ELR (cell line): Measurements from ENCODE around the gene YES1.
"Not testable (repeated sequence)": the region's sequence is repeated elsewhere in the genome, so short reads cannot be mapped to it uniquely, and the experiment has no call there.

Source experiments
- DNase-seq: peaks from one replicate; pipeline ENCODE4 v3.0.0-alpha.2; 2015; ENCODE audit warnings: low read depth

YES1 gene

GRCh38 chr18:683531-683930, 128.5 kb downstream of the YES1 start:
- DNase-seq, result no peak

GRCh38 chr18:682833-683232, 129.2 kb downstream of the YES1 start:
- no peak for DNase-seq

- not testable (repeated sequence) for DNase-seq
These were observed 129.6 kb downstream of the YES1 start for GRCh38 chr18:682416-682815.

GRCh38 chr18:681985-682384, 130.1 kb downstream of the YES1 start:
- DNase-seq, result no peak

GRCh38 chr18:680392-680791, 131.7 kb downstream of the YES1 start:
- DNase-seq, result no peak

GRCh38 chr18:679516-679915, 132.5 kb downstream of the YES1 start:
- no peak for DNase-seq

GRCh38 chr18:678482-679182, 133.4 kb downstream of the YES1 start:
- no peak for DNase-seq

GRCh38 chr18:677951-678381, 134.1 kb downstream of the YES1 start:
- no peak for DNase-seq

- DNase-seq, result no peak
These were observed 134.9 kb downstream of the YES1 start for GRCh38 chr18:677145-677544.

- no peak for DNase-seq
These were observed 135.3 kb downstream of the YES1 start for GRCh38 chr18:676736-677135.

- no peak for DNase-seq
These were observed 136.0 kb downstream of the YES1 start for GRCh38 chr18:676069-676468.

- DNase-seq, result no peak
These were observed 136.7 kb downstream of the YES1 start for GRCh38 chr18:675307-675706.

- DNase-seq, result no peak
These were observed 138.3 kb downstream of the YES1 start for GRCh38 chr18:673769-674168.

- DNase-seq, result no peak
These were observed 138.7 kb downstream of the YES1 start for GRCh38 chr18:673317-673716.
